Loucy (cell line): ENCODE data around the gene SPTB.

Experiments used
- EZH2phosphoT487 ChIP-seq: fragments of 200-600 bp; IDR thresholded peaks from 2 replicates; pipeline ENCODE4 v1.6.1; 2018; ENCODE audit warnings: antibody characterized with exemption, mild to moderate bottlenecking, moderate library complexity, borderline replicate concordance
- TF ChIP-seq, protein P1 (sequence below): fragments of 200-600 bp; sonication (generic); conservative IDR thresholded peaks from 2 replicates; pipeline ENCODE4 v1.5.1; 2014; ENCODE audit warnings: mild to moderate bottlenecking, antibody characterized with exemption, low read length

DNA sequence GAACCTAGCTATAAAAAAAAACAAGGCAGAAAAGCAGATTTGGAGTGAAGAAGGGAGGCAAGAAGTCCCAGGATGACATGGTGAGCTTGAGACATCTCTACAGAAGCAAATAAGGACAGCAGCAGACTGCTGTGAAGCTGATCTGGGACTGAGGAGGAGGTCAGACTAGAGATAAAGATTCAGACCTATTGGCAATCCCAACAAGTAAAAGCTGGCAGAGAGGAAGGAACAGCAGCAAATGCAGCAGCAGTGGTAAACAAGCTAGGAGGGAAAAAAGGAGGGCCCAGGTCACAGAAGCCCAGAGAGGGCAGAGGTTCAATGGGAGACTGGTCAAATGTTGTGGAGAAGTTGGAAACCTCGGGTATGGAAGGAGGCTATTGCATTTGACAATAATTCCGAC, 11.3 kb downstream of the SPTB start:
- TF ChIP-seq, protein P1, sequence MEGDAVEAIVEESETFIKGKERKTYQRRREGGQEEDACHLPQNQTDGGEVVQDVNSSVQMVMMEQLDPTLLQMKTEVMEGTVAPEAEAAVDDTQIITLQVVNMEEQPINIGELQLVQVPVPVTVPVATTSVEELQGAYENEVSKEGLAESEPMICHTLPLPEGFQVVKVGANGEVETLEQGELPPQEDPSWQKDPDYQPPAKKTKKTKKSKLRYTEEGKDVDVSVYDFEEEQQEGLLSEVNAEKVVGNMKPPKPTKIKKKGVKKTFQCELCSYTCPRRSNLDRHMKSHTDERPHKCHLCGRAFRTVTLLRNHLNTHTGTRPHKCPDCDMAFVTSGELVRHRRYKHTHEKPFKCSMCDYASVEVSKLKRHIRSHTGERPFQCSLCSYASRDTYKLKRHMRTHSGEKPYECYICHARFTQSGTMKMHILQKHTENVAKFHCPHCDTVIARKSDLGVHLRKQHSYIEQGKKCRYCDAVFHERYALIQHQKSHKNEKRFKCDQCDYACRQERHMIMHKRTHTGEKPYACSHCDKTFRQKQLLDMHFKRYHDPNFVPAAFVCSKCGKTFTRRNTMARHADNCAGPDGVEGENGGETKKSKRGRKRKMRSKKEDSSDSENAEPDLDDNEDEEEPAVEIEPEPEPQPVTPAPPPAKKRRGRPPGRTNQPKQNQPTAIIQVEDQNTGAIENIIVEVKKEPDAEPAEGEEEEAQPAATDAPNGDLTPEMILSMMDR: no peak
- TF ChIP-seq EZH2phosphoT487: no peak
